ENCODE measurements around the gene SLC16A10. TPM values are rescaled to one million over a fixed set of nuclear protein-coding genes. Genes with fewer than 3 reads are reported as not detected.

Gene SLC16A10
- total and polyA plus RNA-seq, 2 of the 13 experiments (the other 11 are each of a cell fraction or from before 2014, with no cell fraction given) = 8.2 to 20.1 TPM

- TF ChIP-seq SNAPC5 (CRISPR knock-in tag; IDR thresholded peaks at IDR 0.05; ENCODE audit: borderline replicate concordance) = no peak
- TF ChIP-seq ZNF562 (CRISPR knock-in tag; IDR thresholded peaks at IDR 0.05; ENCODE audit: borderline replicate concordance) = no peak
- peak; percentile 97 for TF ChIP-seq ARID5B (CRISPR knock-in tag; IDR thresholded peaks at IDR 0.05)
- TF ChIP-seq HMG20A (CRISPR knock-in tag; IDR thresholded peaks at IDR 0.05; ENCODE audit: borderline replicate concordance) = peak; percentile 94
- TF ChIP-seq ARNT (IDR thresholded peaks at IDR 0.05) = no peak
- no peak; the same call in 1 of the 2 replicates for TF ChIP-seq SMAD1 (CRISPR knock-in tag; IDR thresholded peaks at IDR 0.05; ENCODE audit: borderline replicate concordance, low read depth)
- no peak for TF ChIP-seq ZSCAN22 (CRISPR knock-in tag; IDR thresholded peaks at IDR 0.05)
- TF ChIP-seq ZNF318 (CRISPR knock-in tag; IDR thresholded peaks at IDR 0.05) = no peak
- TF ChIP-seq ZSCAN12 (CRISPR knock-in tag; IDR thresholded peaks at IDR 0.05) = no peak
- peak; percentile 58; the same call in 1 of the 2 replicates for TF ChIP-seq REPIN1 (CRISPR knock-in tag; IDR thresholded peaks at IDR 0.05; ENCODE audit: borderline replicate concordance, low read depth)
- no peak for TF ChIP-seq JDP2 (CRISPR knock-in tag; IDR thresholded peaks at IDR 0.05; ENCODE audit: borderline replicate concordance)
- TF ChIP-seq TFDP1 (CRISPR knock-in tag; IDR thresholded peaks at IDR 0.05; ENCODE audit: borderline replicate concordance) = peak; percentile 63; the same call in 1 of the 2 replicates
- no peak for TF ChIP-seq ZBTB8A (CRISPR knock-in tag; IDR thresholded peaks at IDR 0.05; ENCODE audit: borderline replicate concordance, low read depth)
- no peak for TF ChIP-seq CENPX (CRISPR knock-in tag; IDR thresholded peaks at IDR 0.05)
These were observed 18.3 kb downstream of the SLC16A10 start (continued) for GRCh38 chr6:111105578-111105977.
